Right lobe of liver (tissue), 6 donors: ENCODE measurements around the gene PCSK2. TPM values are rescaled to one million over a fixed set of nuclear protein-coding genes. Genes with fewer than 3 reads are reported as not detected.

ENCODE experiments used
- ATAC-seq, 4 donors: fragments of 200-7000 bp; cut with Tn5 transposase; one replicate each; pipeline ENCODE4 v1.9.1; 2020; ENCODE audit warnings: mild to moderate bottlenecking in 4 of 4, moderate library complexity in 4 of 4
- DNase-seq, 3 donors: peaks; one replicate each; pipeline ENCODE4 v3.0.0-alpha.2; 2020
- H3K27ac ChIP-seq, 3 donors: fragments of 200-600 bp; one replicate each; pipeline ENCODE4 v1.8.0; 2022
- H3K27me3 ChIP-seq, 2 donors: fragments of 200-600 bp; one replicate each; pipeline ENCODE4 v1.8.0; 2022
- H3K36me3 ChIP-seq, 4 donors: fragments of 200-600 bp; sonication (generic) in 1 of 4; one replicate each; pipeline versions ENCODE4 v1.5.1 to v1.8.0; 2017 to 2022; ENCODE audit warnings: control low read depth in 1 of 4
- H3K4me1 ChIP-seq, 4 donors: fragments of 200-600 bp; sonication (generic) in 1 of 4; one replicate each; pipeline versions ENCODE4 v1.5.1 to v1.8.0; 2017 to 2022; ENCODE audit warnings: control low read depth in 1 of 4
- H3K4me3 ChIP-seq, 3 donors: fragments of 200-600 bp; one replicate each; pipeline ENCODE4 v1.8.0; 2022
- H3K9me3 ChIP-seq, 4 donors: fragments of 200-600 bp; sonication (generic) in 1 of 4; one replicate each; pipeline versions ENCODE4 v1.5.1 to v1.8.0; 2017 to 2022; ENCODE audit warnings: control low read depth in 1 of 4
- POLR2A ChIP-seq: fragments of 450-650 bp; IDR thresholded peaks from one replicate; pipeline ENCODE4 v1.6.1; 2017; ENCODE audit warnings: antibody characterized with exemption, mild to moderate bottlenecking
- WGBS: methylation state at CpG from one replicate; pipeline ENCODE4 v1.1.6; 2018; ENCODE audit warnings: low coverage, low lambda C conversion rate; ENCODE audit not compliant: insufficient coverage; ENCODE audit errors: missing lambda C conversion rate; 5-methylcytosine and 5-hydroxymethylcytosine counted together
- intact Hi-C, 2 donors: fragments of 100-400 bp; cut with DNase I; formaldehyde crosslinking; loops; one replicate each; pipeline versions ENCODE4 v1.11.2 to v1.14.1; 2022
- total RNA-seq, 6 experiments: library from RNA; depleted of rRNA in 2 of 6; stranded (reverse); fragments of >200 nt in 2 of 6; fragmentation: NEBNext Ultra II Directional in 3 of 6; extraction: Animal tissue kit (Norgen Biotek cat#: 25700) in 3 of 6; gene quantifications; one replicate each; pipeline versions ENCODE4 v1.1.0 to v1.2.4, GENCODE V29; 2016 to 2023
- TF ChIP-seq, protein P1 (sequence below), 4 donors: fragments of 200-600 bp in 3 of 4; fragments of 450-650 bp in 1 of 4; IDR thresholded peaks; one replicate each; pipeline versions ENCODE4 v1.5.1 to v1.8.0; 2016 to 2022; ENCODE audit warnings: antibody characterized with exemption in 4 of 4, mild to moderate bottlenecking in 2 of 4
- donor health status: DM: no; HTN: yes; CAD: no.
- donor health status: DM: no; HTN: no; CAD: no.
- donor health status: DM: no; HTN: no; CAD: no.
- donor health status: DM: no; HTN: yes; CAD: no.
- donor health status: DM: no; HTN: yes; CAD: no.

PCSK2 gene
- total RNA-seq, 6 experiments from 2014 or later: 0.04 to 0.13 TPM; not detected in 4

DNA sequence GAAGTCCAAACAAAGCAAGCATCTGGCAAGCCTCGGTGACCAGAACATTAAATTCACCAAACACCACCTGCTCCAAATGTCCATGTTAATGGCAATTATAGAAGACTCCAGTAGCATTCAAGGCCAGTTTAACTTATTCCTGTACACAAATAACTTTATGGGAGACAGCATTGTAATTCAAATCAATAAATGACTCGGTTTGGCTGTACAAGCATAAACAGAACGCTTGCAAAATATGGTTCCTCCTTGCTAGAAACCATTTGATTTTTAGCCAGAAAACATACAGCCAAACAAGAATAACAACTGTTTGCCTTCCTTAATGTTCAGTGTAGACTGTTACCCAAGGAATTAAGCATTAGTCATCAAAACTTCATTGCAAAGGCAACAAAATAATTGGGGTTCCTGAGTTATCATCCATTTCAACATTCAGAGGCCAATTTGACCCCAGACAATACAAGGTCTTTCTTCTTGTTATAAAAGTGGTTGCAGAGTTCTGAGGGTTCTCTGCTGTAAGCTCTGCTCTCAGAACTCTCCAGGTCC is 179.3 kb downstream of the PCSK2 start:
- H3K9me3 ChIP-seq: no peaks in the 10 kb centered on the region
- TF ChIP-seq, protein P1, sequence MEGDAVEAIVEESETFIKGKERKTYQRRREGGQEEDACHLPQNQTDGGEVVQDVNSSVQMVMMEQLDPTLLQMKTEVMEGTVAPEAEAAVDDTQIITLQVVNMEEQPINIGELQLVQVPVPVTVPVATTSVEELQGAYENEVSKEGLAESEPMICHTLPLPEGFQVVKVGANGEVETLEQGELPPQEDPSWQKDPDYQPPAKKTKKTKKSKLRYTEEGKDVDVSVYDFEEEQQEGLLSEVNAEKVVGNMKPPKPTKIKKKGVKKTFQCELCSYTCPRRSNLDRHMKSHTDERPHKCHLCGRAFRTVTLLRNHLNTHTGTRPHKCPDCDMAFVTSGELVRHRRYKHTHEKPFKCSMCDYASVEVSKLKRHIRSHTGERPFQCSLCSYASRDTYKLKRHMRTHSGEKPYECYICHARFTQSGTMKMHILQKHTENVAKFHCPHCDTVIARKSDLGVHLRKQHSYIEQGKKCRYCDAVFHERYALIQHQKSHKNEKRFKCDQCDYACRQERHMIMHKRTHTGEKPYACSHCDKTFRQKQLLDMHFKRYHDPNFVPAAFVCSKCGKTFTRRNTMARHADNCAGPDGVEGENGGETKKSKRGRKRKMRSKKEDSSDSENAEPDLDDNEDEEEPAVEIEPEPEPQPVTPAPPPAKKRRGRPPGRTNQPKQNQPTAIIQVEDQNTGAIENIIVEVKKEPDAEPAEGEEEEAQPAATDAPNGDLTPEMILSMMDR (IDR thresholded peaks at IDR 0.05): no peak
- TF ChIP-seq POLR2A: no peak
- ATAC-seq (no peak), DNase-seq (no peak)
- WGBS: 58% methylated on average over 3 of the region's 3 CpGs
- no peaks in the 10 kb centered on the region for H3K4me1 ChIP-seq
- intact Hi-C loops: no loop called here
- H3K4me3 ChIP-seq: no peak overlapping the region
- no peak overlapping the region for H3K27ac ChIP-seq
- H3K36me3 ChIP-seq: no peaks in the 10 kb centered on the region
- H3K27me3 ChIP-seq: no peaks in the 10 kb centered on the region

DNA sequence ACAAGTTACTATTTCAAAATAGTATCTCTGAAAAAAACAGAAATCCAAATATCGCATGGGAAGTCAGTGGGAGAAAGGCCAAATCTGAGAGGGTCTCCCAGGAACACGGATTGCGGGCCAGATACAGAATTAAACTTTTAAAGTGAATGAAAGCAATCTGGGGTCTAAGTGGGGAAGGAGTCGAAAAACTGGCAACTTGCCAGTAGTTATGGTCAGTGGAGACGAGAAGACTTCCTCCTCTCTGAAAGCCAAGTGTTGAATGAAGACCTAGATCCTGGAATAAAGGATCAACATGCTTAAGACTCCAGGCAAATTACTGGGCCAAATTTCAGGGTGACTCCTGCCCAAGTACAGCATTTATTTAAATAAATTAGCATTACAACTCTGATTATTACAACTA is 180.7 kb downstream of the PCSK2 start:
- intact Hi-C loops: no loop called here
- no peak for ATAC-seq

DNA sequence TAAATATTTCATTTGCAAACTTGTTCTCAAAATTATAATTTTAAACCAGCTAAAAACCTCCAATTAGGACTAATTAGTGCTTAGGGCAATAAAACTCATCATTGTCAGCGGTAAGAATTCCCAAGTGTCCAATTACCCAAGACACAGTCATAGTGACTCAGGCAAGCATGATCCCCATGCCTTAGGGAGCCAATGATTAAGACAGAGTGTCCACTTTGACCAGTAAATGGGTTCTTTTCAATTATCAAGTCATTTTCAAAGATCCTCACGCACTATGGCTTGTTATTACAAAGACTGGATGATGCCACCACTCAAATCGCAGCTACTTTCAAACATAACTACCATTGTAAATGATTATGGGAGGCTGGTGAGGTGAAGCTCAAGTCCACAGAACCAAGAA is 190.4 kb downstream of the PCSK2 start:
- whole genome bisulfite sequencing: 90% methylated on average over 3 of the region's 3 CpGs
- TF ChIP-seq POLR2A: no peak
- TF ChIP-seq, protein P1 (IDR thresholded peaks at IDR 0.05): no peak
- H3K27me3 ChIP-seq: no peaks in the 10 kb centered on the region
- no peaks in the 10 kb centered on the region for H3K36me3 ChIP-seq
- no peak overlapping the region for H3K27ac ChIP-seq
- H3K9me3 ChIP-seq: no peaks in the 10 kb centered on the region
- intact Hi-C loops: no loop called here
- ATAC-seq (no peak), DNase-seq (no peak)
- H3K4me3 ChIP-seq: no peak overlapping the region
- no peaks in the 10 kb centered on the region for H3K4me1 ChIP-seq

More for the DNA sequence above, 180.7 kb downstream of the PCSK2 start:
- WGBS: 41% methylated on average over 5 of the region's 5 CpGs
- no peak for TF ChIP-seq POLR2A
- TF ChIP-seq, protein P1 (IDR thresholded peaks at IDR 0.05): no peak
- H3K27me3 ChIP-seq: no peaks in the 10 kb centered on the region
- no peak for DNase-seq
- H3K4me1 ChIP-seq: no peaks in the 10 kb centered on the region
- no peaks in the 10 kb centered on the region for H3K36me3 ChIP-seq
- H3K4me3 ChIP-seq: no peak overlapping the region
- H3K27ac ChIP-seq: no peak overlapping the region
- H3K9me3 ChIP-seq: no peaks in the 10 kb centered on the region

DNA sequence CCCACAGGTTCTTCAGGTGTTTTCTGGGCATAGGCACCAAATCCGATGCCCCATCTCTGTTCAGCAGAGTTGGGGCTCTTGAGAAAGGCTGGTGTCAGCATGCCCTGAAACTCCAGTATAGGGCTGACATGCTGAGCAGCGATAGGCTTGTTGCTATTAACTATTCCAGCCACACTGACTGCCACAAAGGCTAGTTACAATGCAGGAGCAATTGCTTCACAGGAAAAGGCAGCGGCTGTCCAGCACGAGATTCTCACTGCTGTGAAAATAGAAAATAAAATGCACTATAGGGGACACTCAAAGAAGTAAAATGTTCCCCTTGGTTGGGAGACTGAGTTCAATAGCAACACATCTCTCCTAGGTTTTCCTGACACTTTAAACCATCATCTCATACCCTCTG is 191.9 kb downstream of the PCSK2 start:
- H3K4me3 ChIP-seq: no peak overlapping the region
- H3K9me3 ChIP-seq: no peaks in the 10 kb centered on the region
- intact Hi-C loops: no loop called here
- ATAC-seq: no peak
- H3K4me1 ChIP-seq: no peaks in the 10 kb centered on the region
- no peaks in the 10 kb centered on the region for H3K27me3 ChIP-seq
- H3K27ac ChIP-seq: no peak overlapping the region
- DNase-seq: no peak
- TF ChIP-seq, protein P1 (IDR thresholded peaks at IDR 0.05): no peak
- TF ChIP-seq POLR2A: no peak
- 26% methylated on average over 3 of the region's 4 CpGs for WGBS
- no peaks in the 10 kb centered on the region for H3K36me3 ChIP-seq
